ENCODE data around the gene SYNGR1.

- TF ChIP-seq CTCF (conservative IDR thresholded peaks at IDR 0.05) (no peak), ZFX (IDR thresholded peaks at IDR 0.05) (no peak)
Observed at GRCh38 chr22:39371732-39372131, 21.9 kb downstream of the SYNGR1 start.

All from C4-2B (cell line).